ENCODE measurements around the gene NUDT4. TPM values are rescaled to one million over a fixed set of nuclear protein-coding genes. Genes with fewer than 3 reads are reported as not detected.

NUDT4 gene
- total and polyA plus RNA-seq, 2 of the 13 experiments (the other 11 are each of a cell fraction or from before 2014, with no cell fraction given) = 37.3 to 70.1 TPM

GRCh38 chr12:93456077-93456476, 78.4 kb downstream of the NUDT4 start (continued):
- TF ChIP-seq ZNF230 (CRISPR knock-in tag; IDR thresholded peaks at IDR 0.05) (no peak), MEF2D (CRISPR knock-in tag; IDR thresholded peaks at IDR 0.05) (no peak), TARDBP (CRISPR knock-in tag; IDR thresholded peaks at IDR 0.05) (no peak), SYNCRIP (IDR thresholded peaks at IDR 0.05; ENCODE audit: insufficient read depth, low read depth, low read length) (no peak), ISL2 (CRISPR knock-in tag; IDR thresholded peaks at IDR 0.05) (no peak), HOXD1 (CRISPR knock-in tag; IDR thresholded peaks at IDR 0.05) (no peak), SUZ12 (IDR thresholded peaks at IDR 0.05; ENCODE audit: low read depth, low read length) (no peak)

Other genes starting within 250 kb of the NUDT4 start
- gene UBE2N, start 64.0 kb downstream of the NUDT4 start, total RNA-seq (2016; rRNA removed; fragmentation: Illumina TruSeq; extraction: Trizol) = 197 and 317 TPM in 2 replicates
- 179 and 188 TPM in 2 replicates for gene UBE2N, start 64.0 kb downstream of the NUDT4 start, polyA plus RNA-seq (2011; rRNA removed)
- gene MRPL42, start 89.6 kb downstream of the NUDT4 start, total RNA-seq (2016; rRNA removed; fragmentation: Illumina TruSeq; extraction: Trizol) = 148 and 224 TPM in 2 replicates
- 75.4 and 93.3 TPM in 2 replicates for gene MRPL42, start 89.6 kb downstream of the NUDT4 start, polyA plus RNA-seq (2011; rRNA removed)
- 1.5 and 2.4 TPM in 2 replicates for gene SOCS2, start 194.8 kb downstream of the NUDT4 start, total RNA-seq (2016; rRNA removed; fragmentation: Illumina TruSeq; extraction: Trizol)
- 0.62 and 0.89 TPM in 2 replicates for gene SOCS2, start 194.8 kb downstream of the NUDT4 start, polyA plus RNA-seq (2011; rRNA removed)

Measured in HepG2 (cell line).